ENCODE measurements around the gene SLC35F6. TPM values are rescaled to one million over a fixed set of nuclear protein-coding genes. Genes with fewer than 3 reads are reported as not detected.

Gene SLC35F6
- total and polyA plus RNA-seq, 9 of the 15 experiments (the other 6 are each of a cell fraction or from before 2014, with no cell fraction given), result 11.9 to 47.3 (median 22.5) TPM

DNA sequence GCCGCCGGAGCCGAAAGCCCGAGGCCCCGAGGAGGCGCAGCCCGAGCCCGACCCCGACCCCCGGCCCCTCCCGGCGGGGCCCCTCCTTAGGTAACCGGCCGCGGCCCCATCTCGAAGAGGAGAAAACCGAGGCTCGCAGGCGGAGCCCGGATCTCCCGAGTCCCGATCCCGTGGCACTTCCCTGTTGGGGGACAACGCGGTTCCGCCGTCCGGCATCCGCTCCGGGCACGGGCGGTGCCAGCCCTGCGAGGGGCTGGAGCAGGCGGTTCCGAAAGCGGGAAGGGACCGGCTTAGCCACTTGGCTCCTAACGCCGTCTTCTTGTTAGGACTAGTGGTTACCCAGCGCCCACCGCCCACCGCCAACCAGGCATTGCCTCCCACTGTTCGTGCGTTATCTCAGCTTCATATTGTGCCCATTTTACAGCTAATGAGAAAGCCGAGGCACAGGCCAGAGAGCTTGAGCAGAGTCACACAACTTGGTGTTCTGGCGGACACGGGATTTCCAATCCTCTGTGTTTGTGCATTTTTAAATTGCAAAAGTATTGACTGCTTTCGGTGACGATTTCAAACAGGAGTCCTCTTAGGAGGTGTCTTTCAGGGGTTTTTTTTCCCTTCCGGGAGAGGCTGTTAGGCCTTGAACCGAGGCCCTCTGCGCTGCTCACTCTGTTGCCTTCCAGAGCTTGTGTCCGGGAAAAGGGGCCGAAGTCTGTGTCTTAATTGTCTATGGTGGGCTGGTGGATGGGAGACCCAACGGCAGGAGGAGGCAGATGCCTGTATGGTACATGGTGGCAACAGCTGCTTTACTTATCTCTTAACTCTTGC lies 22.3 kb downstream of the SLC35F6 start (continued):
- TF ChIP-seq, protein P1, sequence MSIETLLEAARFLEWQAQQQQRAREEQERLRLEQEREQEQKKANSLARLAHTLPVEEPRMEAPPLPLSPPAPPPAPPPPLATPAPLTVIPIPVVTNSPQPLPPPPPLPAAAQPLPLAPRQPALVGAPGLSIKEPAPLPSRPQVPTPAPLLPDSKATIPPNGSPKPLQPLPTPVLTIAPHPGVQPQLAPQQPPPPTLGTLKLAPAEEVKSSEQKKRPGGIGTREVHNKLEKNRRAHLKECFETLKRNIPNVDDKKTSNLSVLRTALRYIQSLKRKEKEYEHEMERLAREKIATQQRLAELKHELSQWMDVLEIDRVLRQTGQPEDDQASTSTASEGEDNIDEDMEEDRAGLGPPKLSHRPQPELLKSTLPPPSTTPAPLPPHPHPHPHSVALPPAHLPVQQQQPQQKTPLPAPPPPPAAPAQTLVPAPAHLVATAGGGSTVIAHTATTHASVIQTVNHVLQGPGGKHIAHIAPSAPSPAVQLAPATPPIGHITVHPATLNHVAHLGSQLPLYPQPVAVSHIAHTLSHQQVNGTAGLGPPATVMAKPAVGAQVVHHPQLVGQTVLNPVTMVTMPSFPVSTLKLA (conservative IDR thresholded peaks at IDR 0.05), result 0 out of 4 replicates have a peak, but pooled peaks of 1 of the 2 experiments have one; percentile 3
- TF ChIP-seq MYNN (IDR thresholded peaks at IDR 0.05) (no peak), MYNN (CRISPR knock-in tag; IDR thresholded peaks at IDR 0.05) (no peak), NKRF (IDR thresholded peaks at IDR 0.05; ENCODE audit: borderline replicate concordance) (no peak), BCOR (IDR thresholded peaks at IDR 0.05) (peak; percentile 61), ZNF263 (CRISPR knock-in tag; IDR thresholded peaks at IDR 0.05; ENCODE audit: borderline replicate concordance) (peak; percentile 21; the same call in 1 of the 2 replicates), HIVEP1 (CRISPR knock-in tag; IDR thresholded peaks at IDR 0.05) (no peak), ZNF197 (CRISPR knock-in tag; IDR thresholded peaks at IDR 0.05; ENCODE audit: low read depth) (0 out of 2 replicates have a peak, but pooled peaks have one; percentile 53), TOE1 (IDR thresholded peaks at IDR 0.05; ENCODE audit: borderline replicate concordance) (no peak), TOE1 (CRISPR knock-in tag; IDR thresholded peaks at IDR 0.05; ENCODE audit: borderline replicate concordance, low read depth) (peak; percentile 48; the same call in 1 of the 2 replicates), CHD4 (IDR thresholded peaks at IDR 0.05; ENCODE audit: insufficient read depth, insufficient replicate concordance, low read depth, low read length, poor library complexity, severe bottlenecking) (no peak), SMARCE1 (IDR thresholded peaks at IDR 0.05) (0 out of 2 replicates have a peak, but pooled peaks have one; percentile 5), CHAMP1 (IDR thresholded peaks at IDR 0.05) (no peak), ZFP36 (IDR thresholded peaks at IDR 0.05; ENCODE audit: low read depth, low read length, partially characterized antibody) (no peak)
- TF ChIP-seq, protein P2, sequence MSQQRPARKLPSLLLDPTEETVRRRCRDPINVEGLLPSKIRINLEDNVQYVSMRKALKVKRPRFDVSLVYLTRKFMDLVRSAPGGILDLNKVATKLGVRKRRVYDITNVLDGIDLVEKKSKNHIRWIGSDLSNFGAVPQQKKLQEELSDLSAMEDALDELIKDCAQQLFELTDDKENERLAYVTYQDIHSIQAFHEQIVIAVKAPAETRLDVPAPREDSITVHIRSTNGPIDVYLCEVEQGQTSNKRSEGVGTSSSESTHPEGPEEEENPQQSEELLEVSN (IDR thresholded peaks at IDR 0.05; ENCODE audit: borderline replicate concordance in 1 of 2, extremely low read depth in 1 of 2, insufficient read depth in 1 of 2, insufficient read length in 1 of 2, low read depth in 1 of 2, low read length in 1 of 2, poor library complexity in 1 of 2, severe bottlenecking in 1 of 2), result peak in 1 of 2 experiments; percentile 59
- TF ChIP-seq, protein P3, sequence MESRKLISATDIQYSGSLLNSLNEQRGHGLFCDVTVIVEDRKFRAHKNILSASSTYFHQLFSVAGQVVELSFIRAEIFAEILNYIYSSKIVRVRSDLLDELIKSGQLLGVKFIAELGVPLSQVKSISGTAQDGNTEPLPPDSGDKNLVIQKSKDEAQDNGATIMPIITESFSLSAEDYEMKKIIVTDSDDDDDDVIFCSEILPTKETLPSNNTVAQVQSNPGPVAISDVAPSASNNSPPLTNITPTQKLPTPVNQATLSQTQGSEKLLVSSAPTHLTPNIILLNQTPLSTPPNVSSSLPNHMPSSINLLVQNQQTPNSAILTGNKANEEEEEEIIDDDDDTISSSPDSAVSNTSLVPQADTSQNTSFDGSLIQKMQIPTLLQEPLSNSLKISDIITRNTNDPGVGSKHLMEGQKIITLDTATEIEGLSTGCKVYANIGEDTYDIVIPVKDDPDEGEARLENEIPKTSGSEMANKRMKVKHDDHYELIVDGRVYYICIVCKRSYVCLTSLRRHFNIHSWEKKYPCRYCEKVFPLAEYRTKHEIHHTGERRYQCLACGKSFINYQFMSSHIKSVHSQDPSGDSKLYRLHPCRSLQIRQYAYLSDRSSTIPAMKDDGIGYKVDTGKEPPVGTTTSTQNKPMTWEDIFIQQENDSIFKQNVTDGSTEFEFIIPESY (CRISPR knock-in tag; IDR thresholded peaks at IDR 0.05), result peak; percentile 9; the same call in 1 of the 2 replicates

All from K562 (cell line).